Gastroesophageal sphincter (tissue), 3 donors: ENCODE data around the gene TMPRSS11A.

Experiments used
- CTCF ChIP-seq, 4 experiments: fragments of 200-600 bp in 2 of 4; fragments of 450-650 bp in 2 of 4; sonication (generic) in 1 of 4; IDR thresholded peaks; one replicate each; pipeline ENCODE4 v1.5.1; 2017 to 2019; ENCODE audit warnings: antibody characterized with exemption in 4 of 4, mild to moderate bottlenecking in 2 of 4, moderate library complexity in 2 of 4
- POLR2A ChIP-seq, 2 donors: fragments of 450-650 bp; IDR thresholded peaks; one replicate each; pipeline ENCODE4 v1.6.1; 2017; ENCODE audit warnings: antibody characterized with exemption in 2 of 2, mild to moderate bottlenecking in 2 of 2, moderate library complexity in 1 of 2

GRCh38 chr4:67973608-67974007, 10.3 kb upstream of the TMPRSS11A start:
- TF ChIP-seq CTCF (IDR thresholded peaks at IDR 0.05) = no peak
- no peak for TF ChIP-seq POLR2A (IDR thresholded peaks at IDR 0.05)
